HAP-1 (cell line): ENCODE data around the gene SPATA13.

Source experiments
- DNase-seq, 2 experiments: peaks; one replicate each; pipeline ENCODE4 v3.0.0-alpha.2; 2016 to 2020; ENCODE audit warnings: low spot score in 2 of 2
- H3K27me3 ChIP-seq: fragments of 250-450 bp; sonication (Bioruptor Pico); 2 replicates; pipeline ENCODE4 v1.5.1; 2020; ENCODE audit warnings: low read depth, mild to moderate bottlenecking, moderate library complexity
- H3K36me3 ChIP-seq: fragments of 250-450 bp; sonication (Bioruptor Pico); replicated peaks from 2 replicates; pipeline ENCODE4 v1.5.1; 2020; ENCODE audit warnings: mild to moderate bottlenecking
- H3K4me1 ChIP-seq: fragments of 250-450 bp; sonication (Bioruptor Pico); 2 replicates; pipeline ENCODE4 v1.5.1; 2020; ENCODE audit warnings: mild to moderate bottlenecking
- H3K4me3 ChIP-seq: fragments of 250-450 bp; sonication (Bioruptor Pico); 2 replicates; pipeline ENCODE4 v1.5.1; 2020; ENCODE audit warnings: mild to moderate bottlenecking, moderate library complexity
- H3K9me3 ChIP-seq: fragments of 250-450 bp; sonication (Bioruptor Pico); 2 replicates; pipeline ENCODE4 v1.5.1; 2020; ENCODE audit warnings: mild to moderate bottlenecking, moderate library complexity
- in situ Hi-C: fragments of 300-500 bp; cut with MboI; formaldehyde crosslinking; loops from 3 replicates; pipeline ENCODE4 v1.14.3; 2020; ENCODE audit warnings: low sequenced_read_pairs, inconsistent platforms, mixed read lengths

The SPATA13 gene

GRCh38 chr13:24232474-24232873, 72.0 kb downstream of the SPATA13 start:
- no peaks in the 10 kb centered on the region for H3K36me3 ChIP-seq
- in situ Hi-C loops: no loop called here
- H3K27me3 ChIP-seq: no peaks in the 10 kb centered on the region
- DNase-seq: no peak
- no peaks in the 10 kb centered on the region for H3K4me1 ChIP-seq
- H3K4me3 ChIP-seq: no peak overlapping the region
- no peaks in the 10 kb centered on the region for H3K9me3 ChIP-seq

- DNase-seq: no peak
- no peaks in the 10 kb centered on the region for H3K4me1 ChIP-seq
- H3K27me3 ChIP-seq: no peaks in the 10 kb centered on the region
- H3K4me3 ChIP-seq: no peak overlapping the region
- H3K9me3 ChIP-seq: no peaks in the 10 kb centered on the region
- in situ Hi-C loops: no loop called here
- no peaks in the 10 kb centered on the region for H3K36me3 ChIP-seq
Observed at GRCh38 chr13:24233351-24233901, 72.9 kb downstream of the SPATA13 start.

GRCh38 chr13:24234200-24234915, 73.8 kb downstream of the SPATA13 start:
- H3K36me3 ChIP-seq: no peaks in the 10 kb centered on the region
- H3K27me3 ChIP-seq: no peaks in the 10 kb centered on the region
- H3K4me3 ChIP-seq: no peak overlapping the region
- no peaks in the 10 kb centered on the region for H3K4me1 ChIP-seq
- DNase-seq: no peak
- H3K9me3 ChIP-seq: no peaks in the 10 kb centered on the region
- in situ Hi-C loops: no loop called here

GRCh38 chr13:24237356-24237755, 76.8 kb downstream of the SPATA13 start:
- DNase-seq: no peak
- Histone ChIP-seq H3K9me3 (no peaks in the 10 kb centered on the region), H3K4me3 (no peak overlapping the region), H3K4me1 (no peaks in the 10 kb centered on the region), H3K36me3 (no peaks in the 10 kb centered on the region), H3K27me3 (no peaks in the 10 kb centered on the region)
- in situ Hi-C loops: no loop called here

- Histone ChIP-seq H3K27me3 (no peaks in the 10 kb centered on the region), H3K4me3 (no peak overlapping the region), H3K36me3 (no peaks in the 10 kb centered on the region), H3K4me1 (no peaks in the 10 kb centered on the region), H3K9me3 (no peaks in the 10 kb centered on the region)
- no peak for DNase-seq
- in situ Hi-C loops: no loop called here
Observed at GRCh38 chr13:24241336-24241735, 80.8 kb downstream of the SPATA13 start.

GRCh38 chr13:24242100-24242499, 81.6 kb downstream of the SPATA13 start:
- Histone ChIP-seq H3K4me3 (no peak overlapping the region), H3K9me3 (no peaks in the 10 kb centered on the region), H3K4me1 (no peaks in the 10 kb centered on the region), H3K27me3 (no peaks in the 10 kb centered on the region), H3K36me3 (no peaks in the 10 kb centered on the region)
- DNase-seq: no peak
- in situ Hi-C loops: no loop called here

- no peaks in the 10 kb centered on the region for H3K36me3 ChIP-seq
- no peaks in the 10 kb centered on the region for H3K4me1 ChIP-seq
- H3K4me3 ChIP-seq: no peak overlapping the region
- H3K27me3 ChIP-seq: no peaks in the 10 kb centered on the region
- in situ Hi-C loops: no loop called here
- H3K9me3 ChIP-seq: no peaks in the 10 kb centered on the region
- no peak for DNase-seq
Observed at GRCh38 chr13:24243302-24243701, 82.8 kb downstream of the SPATA13 start.

- Histone ChIP-seq H3K4me1 (no peaks in the 10 kb centered on the region), H3K4me3 (no peak overlapping the region), H3K36me3 (no peaks in the 10 kb centered on the region), H3K27me3 (no peaks in the 10 kb centered on the region), H3K9me3 (no peaks in the 10 kb centered on the region)
- no peak for DNase-seq
- in situ Hi-C loops: no loop called here
Observed at GRCh38 chr13:24244802-24245201, 84.3 kb downstream of the SPATA13 start.

GRCh38 chr13:24247016-24247415, 86.5 kb downstream of the SPATA13 start:
- Histone ChIP-seq H3K4me1 (no peaks in the 10 kb centered on the region), H3K4me3 (no peak overlapping the region), H3K36me3 (no peaks in the 10 kb centered on the region), H3K27me3 (no peaks in the 10 kb centered on the region), H3K9me3 (no peaks in the 10 kb centered on the region)
- no peak for DNase-seq
- in situ Hi-C loops: no loop called here

GRCh38 chr13:24249624-24250023, 89.1 kb downstream of the SPATA13 start:
- DNase-seq: no peak
- in situ Hi-C loops: no loop called here
- Histone ChIP-seq H3K9me3 (no peaks in the 10 kb centered on the region), H3K4me1 (no peaks in the 10 kb centered on the region), H3K36me3 (no peaks in the 10 kb centered on the region), H3K4me3 (no peak overlapping the region), H3K27me3 (no peaks in the 10 kb centered on the region)

GRCh38 chr13:24250376-24251057, 90.0 kb downstream of the SPATA13 start:
- Histone ChIP-seq H3K27me3 (no peaks in the 10 kb centered on the region), H3K36me3 (no peaks in the 10 kb centered on the region), H3K4me1 (no peaks in the 10 kb centered on the region), H3K9me3 (no peaks in the 10 kb centered on the region), H3K4me3 (no peak overlapping the region)
- no peak for DNase-seq
- in situ Hi-C loops: no loop called here

GRCh38 chr13:24251525-24251924, 91.0 kb downstream of the SPATA13 start:
- Histone ChIP-seq H3K4me1 (no peaks in the 10 kb centered on the region), H3K9me3 (no peaks in the 10 kb centered on the region), H3K36me3 (no peaks in the 10 kb centered on the region), H3K27me3 (no peaks in the 10 kb centered on the region), H3K4me3 (no peak overlapping the region)
- DNase-seq: no peak
- in situ Hi-C loops: no loop called here

- no peak overlapping the region for H3K4me3 ChIP-seq
- no peaks in the 10 kb centered on the region for H3K36me3 ChIP-seq
- no peaks in the 10 kb centered on the region for H3K27me3 ChIP-seq
- H3K9me3 ChIP-seq: no peaks in the 10 kb centered on the region
- DNase-seq: no peak
- H3K4me1 ChIP-seq: no peaks in the 10 kb centered on the region
- in situ Hi-C loops: no loop called here
Observed at GRCh38 chr13:24252136-24252535, 91.6 kb downstream of the SPATA13 start.

GRCh38 chr13:24253520-24254145, 93.1 kb downstream of the SPATA13 start:
- H3K4me3 ChIP-seq: no peak overlapping the region
- H3K4me1 ChIP-seq: no peaks in the 10 kb centered on the region
- in situ Hi-C loops: no loop called here
- no peaks in the 10 kb centered on the region for H3K36me3 ChIP-seq
- no peaks in the 10 kb centered on the region for H3K9me3 ChIP-seq
- no peak for DNase-seq
- H3K27me3 ChIP-seq: no peaks in the 10 kb centered on the region
